Activated T-cell treated with anti-CD3 and anti-CD28 coated beads, Interleukin-2, amount 50 U/mL, for 48 hours (primary cell): Measurements from ENCODE around the gene MEGF6.

Experiments
- DNase-seq, 2 experiments: peaks; one replicate each; pipeline ENCODE4 v3.0.0-alpha.2; 2020

MEGF6 gene

DNA sequence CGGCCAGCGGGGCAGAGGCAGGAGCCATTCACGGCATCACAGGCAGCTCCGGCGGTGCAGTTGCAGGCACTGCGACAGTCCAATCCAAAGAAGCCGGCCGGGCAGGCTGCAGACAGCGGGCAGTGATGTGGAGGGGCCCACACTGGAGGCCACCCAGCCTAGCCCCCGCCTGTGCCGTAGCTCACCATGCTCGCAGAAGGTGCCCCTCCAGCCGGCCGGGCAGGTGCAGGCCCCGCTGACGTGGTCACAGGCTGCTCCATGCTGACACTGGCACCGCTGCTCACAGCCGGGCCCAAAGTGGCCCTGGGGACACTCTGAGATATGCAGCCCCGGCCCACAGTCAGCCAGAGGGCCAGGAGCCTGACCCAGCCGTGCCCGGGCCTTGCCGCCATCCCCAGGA is 111.7 kb downstream of the MEGF6 start:
- DNase-seq: no peak

DNA sequence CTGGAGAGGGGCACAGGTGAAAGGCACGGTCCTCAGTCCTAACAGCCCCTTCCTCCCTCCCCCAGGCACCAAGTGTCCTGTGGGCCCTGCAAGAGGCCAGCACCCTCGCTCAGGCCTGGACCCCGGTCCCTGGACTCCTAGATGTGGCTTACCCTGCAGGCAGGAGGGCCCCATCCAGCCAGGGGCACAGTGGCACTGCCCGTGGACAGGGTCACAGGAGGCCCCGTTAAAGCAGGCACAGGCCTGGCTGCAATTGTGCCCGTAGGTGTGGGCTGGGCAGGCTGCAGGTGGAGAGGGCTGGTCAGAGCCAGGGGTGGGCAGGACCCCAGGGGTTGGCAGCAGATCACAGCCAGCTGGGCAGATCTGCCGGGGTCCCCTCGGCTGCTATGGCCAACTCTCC is 112.3 kb downstream of the MEGF6 start:
- no peak for DNase-seq

DNA sequence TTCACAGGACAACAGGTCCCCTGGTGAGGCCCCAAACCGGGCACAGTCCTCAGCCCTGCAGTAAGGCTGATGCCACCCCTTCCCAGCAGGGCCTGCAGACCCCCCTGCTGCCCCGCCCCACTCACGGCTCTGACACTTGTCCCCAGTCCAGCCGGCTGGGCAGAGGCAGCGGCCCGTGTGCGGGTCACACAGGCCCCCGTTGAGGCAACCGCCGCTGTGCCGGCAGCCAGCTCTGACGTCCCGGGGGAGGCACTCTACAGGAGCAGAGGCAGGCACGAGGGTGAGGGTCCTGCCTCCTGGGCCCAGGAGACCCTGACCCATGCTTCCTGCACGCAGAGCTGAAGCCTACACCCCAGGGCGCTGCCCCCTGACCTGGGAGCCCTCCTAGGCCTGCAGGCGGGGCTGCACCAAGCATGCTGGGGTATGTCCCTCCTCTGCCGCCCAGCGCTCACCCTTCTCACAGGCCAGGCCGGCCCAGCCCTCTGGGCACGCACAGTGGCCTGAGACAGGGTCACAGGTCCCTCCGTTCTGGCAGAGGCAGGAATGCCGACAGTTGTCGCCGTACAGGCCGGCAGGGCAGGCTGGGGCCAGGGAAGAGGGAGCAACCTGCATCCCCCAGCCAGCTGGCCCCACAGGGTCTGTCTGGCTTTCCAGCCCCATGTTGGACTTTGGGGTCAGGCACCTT is 112.9 kb downstream of the MEGF6 start:
- DNase-seq: no peak

DNA sequence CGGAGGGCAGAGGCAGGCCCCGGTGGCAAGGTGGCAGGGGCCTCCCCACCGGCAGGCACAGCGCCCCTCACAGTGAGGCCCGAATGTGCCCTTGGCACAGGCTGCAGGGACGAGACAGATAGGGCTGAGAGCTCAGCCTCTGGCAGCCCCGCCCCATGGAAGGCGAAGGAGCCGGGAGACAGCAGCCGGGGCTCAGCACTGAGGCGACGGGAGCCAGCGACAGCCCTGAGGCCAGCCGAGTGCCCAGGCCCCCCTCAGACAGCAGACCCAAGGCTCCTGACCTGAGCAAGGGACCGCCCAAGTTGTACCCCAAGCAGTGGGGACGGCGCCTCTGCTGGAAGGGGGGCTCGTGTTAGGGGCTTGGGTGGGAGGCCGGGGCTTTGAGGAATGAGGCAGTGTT is 113.8 kb downstream of the MEGF6 start:
- DNase-seq: no peak

DNA sequence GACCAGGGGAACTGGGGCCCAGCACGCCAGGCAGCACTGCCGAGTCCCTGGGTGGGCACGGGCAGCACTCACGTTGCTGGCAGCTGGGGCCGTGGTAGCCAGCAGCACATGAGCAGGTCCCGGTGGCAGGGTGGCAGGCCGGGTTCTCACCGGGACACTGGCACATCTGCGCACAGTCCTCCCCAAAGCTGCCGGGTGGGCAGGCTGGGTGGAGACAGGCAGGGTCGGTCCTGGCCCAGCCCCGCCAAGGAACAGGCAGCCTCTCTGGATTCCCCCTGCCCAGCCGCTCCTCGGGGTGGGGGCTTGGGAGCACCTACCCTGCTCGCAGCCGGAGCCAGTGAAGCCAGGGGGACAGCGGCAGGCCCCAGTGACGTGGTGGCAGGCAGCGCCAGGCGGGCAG is 114.4 kb downstream of the MEGF6 start:
- no peak for DNase-seq

DNA sequence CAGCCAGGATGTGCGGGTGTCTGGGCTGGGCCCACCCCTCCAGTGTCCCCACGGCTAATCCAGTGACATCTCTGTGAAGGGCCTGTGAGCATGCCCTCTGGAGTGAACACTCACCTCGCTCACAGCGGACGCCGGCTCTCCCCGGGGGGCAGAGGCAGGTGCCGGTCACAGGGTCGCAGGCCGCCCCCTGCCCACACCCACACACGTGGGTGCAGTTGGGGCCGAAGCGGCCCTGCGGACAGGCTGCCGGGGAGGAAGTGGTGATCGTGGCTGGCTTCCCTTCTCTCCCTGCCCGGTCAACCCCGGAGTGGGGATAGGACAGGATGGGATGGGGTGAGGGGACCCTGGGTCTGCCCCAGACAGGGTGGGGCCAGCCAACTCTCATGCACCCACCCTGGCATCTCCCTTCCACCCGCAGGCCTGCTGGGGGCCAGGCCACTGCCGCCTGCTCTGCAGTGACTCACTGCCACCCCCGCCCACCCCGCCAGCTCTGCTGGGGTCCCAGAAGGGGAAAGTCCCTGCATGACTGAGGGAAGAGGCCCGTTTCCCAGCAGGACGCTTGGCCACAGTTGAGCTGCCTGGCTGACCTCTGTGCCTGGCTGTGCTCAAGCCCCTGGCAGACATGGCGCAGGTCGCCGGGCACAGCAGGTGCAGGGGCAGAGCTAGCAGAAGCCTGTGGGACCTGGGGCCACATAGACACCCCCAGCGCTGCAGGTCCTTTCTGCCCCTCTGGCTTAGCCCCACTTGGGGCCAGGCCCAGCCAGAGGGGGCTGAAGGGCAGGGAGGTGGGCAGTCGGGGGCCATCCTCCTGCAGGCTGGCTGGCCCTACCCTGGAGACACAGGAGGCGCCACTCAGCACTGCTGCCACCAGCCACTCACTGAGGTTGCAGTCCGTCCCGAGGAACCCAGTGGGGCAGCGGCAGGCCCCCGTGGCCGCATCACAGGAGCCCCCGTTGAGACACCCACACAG is 115.2 kb downstream of the MEGF6 start:
- DNase-seq: no peak

DNA sequence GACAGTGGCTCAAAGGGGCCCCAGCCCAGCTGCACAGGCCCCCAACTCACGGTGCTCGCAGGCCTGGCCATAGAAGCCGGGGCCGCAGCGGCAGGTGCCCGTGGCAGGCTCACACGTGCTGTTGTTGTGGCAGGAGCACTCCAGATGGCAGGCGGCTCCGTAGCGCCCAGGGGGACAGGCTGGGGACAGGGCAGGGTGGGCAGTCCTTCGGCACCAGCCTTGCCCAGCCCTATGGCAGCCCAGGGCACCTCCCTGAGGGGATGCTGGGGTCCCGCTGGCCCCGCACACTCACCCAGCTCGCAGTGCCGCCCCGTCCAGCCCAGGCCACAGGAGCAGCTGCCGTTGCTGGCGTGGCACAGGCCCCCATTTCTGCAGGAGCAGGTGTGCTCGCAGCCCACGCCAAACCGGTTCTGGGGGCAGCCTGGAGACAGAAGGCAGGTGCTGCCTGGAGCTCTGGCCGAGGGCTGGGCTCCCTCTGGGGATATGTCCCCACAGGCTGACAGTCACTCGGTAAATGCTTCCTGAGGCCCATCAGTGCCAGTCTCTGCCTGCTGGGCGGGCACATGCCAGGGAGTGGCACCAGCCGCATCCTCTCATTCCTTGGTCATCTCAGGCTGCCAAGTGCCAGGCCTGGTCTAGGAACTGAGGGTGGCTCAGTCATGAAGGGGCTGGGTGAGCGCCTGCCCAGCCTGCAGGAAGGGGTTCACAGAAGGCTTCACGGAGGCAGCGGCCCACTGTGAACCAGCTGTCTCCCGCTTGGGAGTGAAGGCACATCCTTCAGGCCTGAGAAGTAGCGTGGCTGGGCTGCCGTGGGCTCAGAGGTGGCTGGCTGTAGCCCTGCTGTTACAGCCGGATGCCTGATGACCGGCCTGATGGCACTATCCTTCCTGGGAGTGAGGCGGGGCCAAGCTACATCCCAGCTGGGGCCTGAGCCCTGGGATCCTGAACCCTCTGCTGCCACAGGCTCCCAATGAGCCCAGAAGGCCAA is 116.7 kb downstream of the MEGF6 start:
- DNase-seq: no peak

DNA sequence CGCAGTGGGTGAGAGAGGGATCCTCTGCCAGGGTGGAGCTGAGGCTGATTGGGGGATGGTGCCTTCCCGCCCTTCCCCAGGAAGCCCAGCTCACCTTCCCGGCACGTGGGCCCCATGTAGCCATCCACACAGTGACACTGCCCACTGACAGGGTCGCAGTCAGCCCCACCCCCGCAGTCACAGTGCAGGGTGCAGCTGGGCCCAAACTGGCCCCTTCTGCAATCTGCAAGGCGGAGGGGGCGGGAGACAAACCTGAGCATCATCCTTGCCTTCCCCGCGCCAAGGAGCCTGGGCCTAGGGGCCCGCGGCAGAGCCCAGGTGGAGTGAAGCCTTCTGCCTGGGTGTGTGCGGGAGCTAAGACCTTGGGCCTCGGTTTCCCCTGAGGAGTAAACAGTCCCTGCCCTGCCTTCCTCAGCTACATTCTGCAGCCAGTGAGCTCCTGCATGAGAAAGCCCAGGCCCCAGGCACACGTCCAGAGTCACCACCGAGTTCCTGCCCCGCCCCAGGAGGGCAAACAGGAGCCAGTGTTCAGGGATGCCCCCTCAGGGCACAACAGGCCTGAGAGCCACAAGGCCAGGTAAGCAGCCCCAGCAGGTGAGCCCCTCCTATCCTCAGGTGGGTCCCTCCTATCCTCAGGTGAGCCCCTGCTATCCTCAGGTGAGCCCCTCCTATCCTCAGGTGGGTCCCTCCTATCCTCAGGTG is 118.6 kb downstream of the MEGF6 start:
- DNase-seq: no peak

DNA sequence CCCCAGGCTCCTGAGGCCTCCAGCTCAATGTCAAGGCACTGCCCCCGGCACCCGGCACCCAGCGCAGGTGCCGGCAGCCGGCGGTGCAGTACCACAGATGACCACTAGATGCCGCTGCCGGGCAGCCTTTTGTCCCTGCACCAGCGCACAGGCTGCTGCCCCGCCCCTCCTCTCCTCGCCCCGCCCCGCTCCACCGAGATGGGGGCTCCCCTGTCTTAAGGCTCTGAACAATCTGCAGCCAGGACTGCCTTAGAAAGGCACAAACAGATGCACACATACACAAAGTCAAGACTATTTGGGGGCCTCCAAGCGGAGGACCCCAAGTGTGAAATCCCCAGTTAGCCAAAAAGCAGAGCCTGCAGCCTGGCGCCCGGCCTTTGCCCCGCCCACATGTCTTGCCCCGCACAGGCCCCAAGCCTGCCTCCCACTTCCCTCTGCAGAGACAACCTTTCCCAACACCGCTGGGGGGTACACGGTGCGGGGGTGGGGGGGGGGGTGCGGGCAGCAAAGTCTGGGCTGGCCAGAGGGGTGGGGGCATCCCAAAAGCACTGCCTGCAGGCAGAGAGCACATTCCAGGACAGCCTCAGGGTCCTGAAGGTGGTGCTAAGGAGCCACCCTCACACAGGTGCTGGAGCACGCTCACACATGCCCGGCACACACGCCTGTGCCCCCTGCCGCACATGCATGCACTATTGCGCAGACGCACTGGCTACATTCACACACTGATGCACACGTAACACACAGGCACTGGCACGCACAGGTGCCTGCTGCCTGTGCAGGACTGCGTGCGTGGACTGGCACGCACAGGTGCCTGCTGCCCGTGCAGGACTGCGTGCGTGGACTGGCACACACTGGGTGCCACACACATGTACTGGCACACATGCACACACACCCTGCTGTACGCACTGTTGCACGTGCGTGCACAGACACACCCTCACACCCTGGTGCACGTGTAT is 119.7 kb downstream of the MEGF6 start:
- peak; percentile 89 to 91 for DNase-seq

DNA sequence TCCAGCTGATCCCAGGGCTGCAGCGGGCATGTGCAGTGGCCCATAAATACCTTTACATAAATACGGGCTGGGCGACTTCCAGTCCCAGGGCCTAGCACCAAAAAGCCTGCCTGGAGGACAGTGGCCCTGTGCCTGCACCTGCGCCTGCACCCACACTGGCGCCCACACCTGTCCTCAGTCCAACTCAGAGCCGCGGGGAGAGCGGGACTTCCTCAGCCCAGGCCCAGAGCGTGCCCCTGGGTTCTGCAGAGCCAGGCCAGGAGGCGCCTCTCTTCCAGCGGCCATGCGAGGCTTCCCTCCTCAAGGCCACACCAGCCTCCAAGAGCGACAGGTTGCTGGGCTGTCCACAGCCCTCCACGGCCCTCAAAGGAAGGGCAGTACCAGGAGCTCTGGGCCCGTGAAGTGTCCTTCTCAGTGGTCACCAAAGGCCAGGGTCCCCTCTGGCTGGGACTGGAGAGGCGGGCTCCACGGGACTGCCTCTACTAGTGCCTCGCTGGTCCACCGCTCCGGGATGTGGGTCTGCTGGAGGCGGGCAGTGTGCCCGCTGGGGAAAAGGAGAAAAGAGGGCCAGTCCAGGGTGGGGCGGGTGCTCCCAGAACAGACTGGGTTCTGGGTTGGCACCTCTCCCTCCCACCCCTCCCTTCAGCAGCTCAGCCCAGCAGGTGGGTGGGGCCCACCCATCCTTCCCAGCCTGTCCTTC is 121.1 kb downstream of the MEGF6 start:
- DNase-seq: no peak

GRCh38 chr1:3488432-3488831 is 122.9 kb downstream of the MEGF6 start:
- DNase-seq: no peak

GRCh38 chr1:3485016-3485415 is 126.3 kb downstream of the MEGF6 start:
- no peak for DNase-seq

DNA sequence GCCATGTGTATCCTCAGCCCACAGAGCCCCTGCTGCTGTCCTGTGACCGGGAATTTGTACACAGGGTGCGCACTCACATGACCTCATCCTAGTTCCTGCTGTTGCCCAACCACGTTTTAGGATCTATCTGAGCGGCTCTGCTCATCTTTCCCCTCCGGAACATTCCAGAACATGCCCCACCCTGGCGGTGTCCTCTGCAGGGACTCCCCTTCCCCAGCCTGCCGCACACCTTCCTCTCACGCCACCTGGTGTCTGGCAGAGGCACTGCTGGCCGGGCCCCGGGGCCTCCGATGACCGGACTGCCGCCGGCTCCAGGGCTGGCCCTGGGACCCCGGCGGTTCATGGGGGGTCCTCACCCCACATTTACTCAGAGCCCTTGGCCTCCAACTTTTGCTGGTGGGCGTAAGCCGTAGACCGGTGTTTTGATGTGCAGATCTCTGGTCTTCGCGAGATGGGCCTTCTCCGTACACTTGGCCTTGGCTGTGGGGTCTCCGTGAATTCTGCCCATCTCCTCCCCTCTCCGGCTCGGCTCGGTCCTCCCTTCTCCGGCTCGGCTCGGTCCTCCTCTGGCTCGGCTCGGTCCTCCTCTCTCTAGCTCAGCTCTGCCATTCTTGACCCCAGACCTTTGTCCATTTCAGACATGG is 127.4 kb downstream of the MEGF6 start:
- DNase-seq: peak; percentile 54 to 67

GRCh38 chr1:3483380-3483779 is 127.9 kb downstream of the MEGF6 start:
- DNase-seq: no peak

DNA sequence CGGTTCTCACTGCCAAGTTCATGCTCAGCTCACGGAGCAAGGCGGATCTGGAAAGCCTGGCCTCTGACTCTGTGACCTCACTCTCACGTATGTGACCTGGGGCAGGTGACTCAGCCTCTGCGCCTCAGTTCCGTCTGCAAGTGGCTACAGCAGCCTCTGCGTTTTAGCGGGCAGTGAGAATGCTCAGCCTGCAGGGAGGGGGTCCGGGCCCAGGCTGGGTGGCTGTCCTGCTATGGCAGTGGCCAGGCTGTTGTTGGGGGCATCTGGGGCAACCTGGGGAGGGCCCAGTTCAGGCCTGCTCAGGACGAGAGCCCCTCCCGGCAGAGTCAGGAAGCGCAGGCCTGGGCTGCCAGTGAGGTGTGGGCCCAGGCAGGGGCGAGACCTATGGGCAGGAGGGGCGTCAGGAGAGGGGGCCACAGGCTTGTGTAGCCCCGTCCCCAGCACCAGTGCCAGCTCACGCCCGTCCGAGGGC is 128.9 kb downstream of the MEGF6 start:
- DNase-seq: peak in 1 of 2 experiments; percentile 37

- no peak for DNase-seq
Observed at GRCh38 chr1:3481836-3482375, 129.4 kb downstream of the MEGF6 start.

- DNase-seq: no peak
Observed at GRCh38 chr1:3481046-3481445, 130.3 kb downstream of the MEGF6 start.

DNA sequence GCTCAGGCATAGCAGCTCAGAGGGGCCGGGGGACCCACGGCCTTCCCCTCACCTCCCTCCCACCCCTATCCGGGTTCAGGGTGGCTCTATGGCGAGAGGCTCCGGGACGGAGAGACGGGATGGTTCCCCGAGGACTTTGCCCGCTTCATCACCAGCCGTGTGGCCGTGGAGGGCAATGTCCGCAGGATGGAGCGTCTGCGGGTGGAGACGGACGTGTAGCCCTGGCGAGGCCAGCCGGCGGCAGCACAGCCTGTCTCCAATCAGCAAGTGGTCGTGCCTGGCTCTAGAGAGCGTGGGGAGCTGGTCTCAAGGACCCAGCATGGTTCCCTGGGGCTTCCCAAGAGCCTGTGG is 131.0 kb downstream of the MEGF6 start:
- no peak for DNase-seq
